HG02840 (cell line): ENCODE measurements around the gene REL.
"Not testable (repeated sequence)": the region's sequence is repeated elsewhere in the genome, so short reads cannot be mapped to it uniquely, and the experiment has no call there.

Experiments used
- ATAC-seq: cut with Tn5 transposase; IDR thresholded peaks from one replicate; pipeline ENCODE4 v1.9.1; 2021; ENCODE audit warnings: mild to moderate bottlenecking, moderate library complexity, moderate number of reproducible peaks; ENCODE audit not compliant: unreplicated experiment, low FRiP score

REL gene

DNA sequence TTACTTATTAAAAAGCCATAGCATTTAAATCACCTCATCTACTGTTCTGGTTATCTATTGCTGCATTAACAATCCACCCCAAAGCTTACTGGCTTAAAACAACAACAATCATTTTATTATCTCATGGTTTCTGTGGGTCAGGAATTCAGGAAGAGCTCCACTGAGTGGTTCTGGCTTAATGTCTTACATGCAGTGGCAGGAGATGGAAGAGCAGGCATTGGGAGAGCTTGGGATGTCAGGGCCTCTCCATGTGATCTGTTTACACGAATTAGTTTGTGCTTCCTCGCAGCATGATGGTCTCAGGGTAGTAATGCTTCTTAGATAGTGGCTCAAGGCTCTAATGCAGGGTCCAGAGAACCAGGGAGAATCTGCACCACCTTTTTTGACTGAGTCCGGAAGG lies 14.4 kb upstream of the REL start:
- no peak for ATAC-seq

- no peak for ATAC-seq
Observed at GRCh38 chr2:60867848-60868247, 13.5 kb upstream of the REL start.

GRCh38 chr2:60868589-60869273 lies 12.6 kb upstream of the REL start:
- no peak for ATAC-seq

- peak; percentile 37 for ATAC-seq
Observed at GRCh38 chr2:60872510-60872928, 8.9 kb upstream of the REL start.

- ATAC-seq = peak; percentile 71
Observed at GRCh38 chr2:60873381-60873780, 8.0 kb upstream of the REL start.

DNA sequence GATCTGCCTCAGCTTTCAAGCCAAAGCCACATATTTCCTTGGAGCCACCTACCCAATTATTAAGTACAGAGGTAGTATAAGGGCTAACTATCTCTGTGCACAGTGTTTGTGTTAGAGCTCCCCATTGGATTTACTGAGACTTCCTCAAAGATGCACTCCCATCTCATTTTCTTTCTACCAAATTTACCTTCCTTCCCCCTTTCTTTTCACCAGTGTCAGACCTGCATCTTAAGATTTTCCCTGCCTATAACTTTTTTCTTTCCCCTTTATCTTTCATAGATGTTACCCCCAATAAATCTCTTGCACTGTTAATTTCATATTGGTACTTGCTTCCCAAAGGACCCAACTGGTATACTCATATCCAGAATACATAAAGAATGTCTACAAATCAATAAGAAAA lies 5.9 kb upstream of the REL start:
- ATAC-seq = no peak

- no peak for ATAC-seq
Observed at GRCh38 chr2:60880643-60881046, 729 bp upstream of the REL start.

- no peak for ATAC-seq
Observed at GRCh38 chr2:60882971-60883753, 1.8 kb downstream of the REL start.

- no peak for ATAC-seq
Observed at GRCh38 chr2:60883896-60884295, 2.5 kb downstream of the REL start.

DNA sequence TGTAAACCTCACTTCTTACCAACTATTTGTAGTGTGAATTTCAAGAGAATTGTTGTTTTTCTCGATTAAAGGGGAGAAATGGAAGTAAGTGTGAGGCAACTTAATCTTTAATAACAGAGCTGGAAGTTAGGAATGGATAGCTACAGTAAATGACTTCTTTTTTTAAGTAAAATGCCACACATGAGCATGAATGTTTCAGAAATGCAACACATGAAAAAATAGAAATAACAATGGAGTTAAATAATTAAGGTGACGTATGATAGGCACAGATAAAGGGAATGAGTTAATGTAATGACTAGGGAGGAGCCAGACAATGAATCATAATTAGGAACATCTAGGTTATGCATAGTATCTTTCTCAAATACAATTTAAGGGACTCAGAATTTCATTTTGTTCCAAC lies 3.4 kb downstream of the REL start:
- no peak for ATAC-seq

- ATAC-seq = no peak
Observed at GRCh38 chr2:60885683-60886082, 4.3 kb downstream of the REL start.

GRCh38 chr2:60886991-60887390 lies 5.6 kb downstream of the REL start:
- ATAC-seq = no peak

GRCh38 chr2:60888853-60889252 lies 7.5 kb downstream of the REL start:
- no peak for ATAC-seq

- ATAC-seq = not testable (repeated sequence)
Observed at GRCh38 chr2:60889581-60890392, 8.4 kb downstream of the REL start.

- ATAC-seq = no peak
Observed at GRCh38 chr2:60890393-60890707, 9.0 kb downstream of the REL start.

DNA sequence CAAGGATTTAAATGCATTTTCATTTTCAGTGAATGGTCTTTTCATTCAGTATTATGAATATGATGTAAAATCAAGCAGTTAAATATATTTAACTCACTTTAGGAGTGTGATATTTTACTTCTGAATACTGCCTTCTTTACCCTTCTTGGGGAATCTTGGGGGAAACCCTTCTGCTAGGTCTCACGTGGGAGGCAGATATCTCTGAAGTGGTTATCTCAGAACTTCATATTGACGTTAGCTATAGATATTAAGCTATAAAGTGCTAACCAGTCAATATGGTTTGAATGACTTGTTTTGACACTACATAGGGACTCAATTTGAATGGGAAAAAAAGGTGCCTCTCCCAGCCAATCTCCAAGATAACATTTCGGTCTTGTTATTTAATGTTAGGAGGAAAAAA lies 9.8 kb downstream of the REL start:
- no peak for ATAC-seq

DNA sequence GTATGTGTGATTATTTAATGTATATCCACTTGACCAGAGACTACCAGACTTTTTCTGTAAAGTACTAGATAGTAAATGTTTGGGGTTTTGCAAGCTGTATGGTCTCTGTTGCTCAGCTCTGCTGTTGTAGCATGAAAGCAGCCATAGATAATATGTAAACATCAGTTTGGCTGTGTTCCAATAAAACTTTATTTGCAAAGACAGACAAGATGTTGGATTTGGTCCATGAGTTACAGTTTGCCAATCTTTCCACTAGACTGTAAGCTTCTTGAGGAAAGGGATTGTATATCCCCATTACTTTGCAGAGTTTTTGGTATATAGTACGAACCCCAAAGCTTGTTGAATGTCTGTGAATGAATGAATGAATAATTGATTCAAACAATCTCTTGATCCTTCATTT lies 17.2 kb downstream of the REL start:
- no peak for ATAC-seq

DNA sequence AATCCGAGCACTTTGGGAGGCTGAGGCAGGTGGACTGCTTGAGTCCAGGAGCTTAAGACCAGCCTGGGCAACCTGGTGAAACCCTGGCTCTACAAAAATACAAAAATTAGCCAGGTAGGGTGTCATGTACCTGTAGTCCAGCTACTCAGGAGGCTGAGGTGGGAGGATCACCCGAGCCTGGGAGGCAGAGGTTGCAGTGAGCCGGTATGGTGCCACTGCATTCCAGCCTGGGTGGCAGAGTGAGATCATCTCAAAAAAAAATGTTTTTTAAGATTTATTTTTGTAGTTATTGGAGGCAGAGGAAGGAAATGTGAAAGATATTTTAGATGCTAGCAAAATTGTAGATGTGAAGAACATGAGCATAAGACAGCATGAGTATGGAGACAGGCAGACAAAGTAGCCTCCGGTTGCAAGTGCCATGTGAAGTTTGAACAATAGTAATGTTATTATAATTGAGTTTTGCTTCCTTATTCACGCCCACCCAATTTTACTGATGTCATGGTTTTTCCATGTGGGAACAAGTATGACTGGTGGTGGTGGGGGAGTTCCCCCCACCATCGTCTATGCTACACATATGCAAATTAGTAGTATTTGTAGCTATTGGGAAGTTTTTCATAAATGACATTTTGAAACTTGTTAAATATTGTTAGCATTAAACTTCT lies 18.0 kb downstream of the REL start:
- no peak for ATAC-seq

GRCh38 chr2:60899892-60900249 lies 18.5 kb downstream of the REL start:
- no peak for ATAC-seq

- ATAC-seq = not testable (repeated sequence)
Observed at GRCh38 chr2:60901296-60901695, 19.9 kb downstream of the REL start.

DNA sequence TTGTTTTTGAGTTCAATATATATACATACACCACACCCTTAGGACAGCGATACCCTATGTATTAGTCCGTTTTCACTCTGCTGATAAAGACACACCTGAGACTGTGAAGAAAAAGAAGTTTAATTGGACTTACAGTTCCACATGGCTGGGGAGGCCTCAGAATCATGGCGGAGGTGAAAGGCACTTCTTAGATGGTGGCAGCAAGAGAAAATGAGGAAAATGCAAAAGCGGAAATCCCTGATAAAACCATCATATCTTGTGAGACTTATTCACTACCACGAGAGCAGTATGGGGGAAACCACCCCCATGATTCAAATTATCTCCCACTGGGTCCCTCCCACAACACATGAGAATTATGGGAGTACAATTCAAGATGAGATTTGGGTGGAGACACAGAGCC lies 24.5 kb downstream of the REL start:
- not testable (repeated sequence) for ATAC-seq
